GM12892 (cell line): ENCODE results near the gene HSPB6.

Experiments
- POLR2A ChIP-seq: IDR thresholded peaks from 2 replicates; pipeline ENCODE4 v1.6.1; 2011; ENCODE audit warnings: low read depth, low read length, control low read depth
- TAF1 ChIP-seq: IDR thresholded peaks from 2 replicates; pipeline ENCODE4 v1.6.1; 2011; ENCODE audit warnings: low read depth, mild to moderate bottlenecking, control low read depth, low read length, borderline replicate concordance

DNA sequence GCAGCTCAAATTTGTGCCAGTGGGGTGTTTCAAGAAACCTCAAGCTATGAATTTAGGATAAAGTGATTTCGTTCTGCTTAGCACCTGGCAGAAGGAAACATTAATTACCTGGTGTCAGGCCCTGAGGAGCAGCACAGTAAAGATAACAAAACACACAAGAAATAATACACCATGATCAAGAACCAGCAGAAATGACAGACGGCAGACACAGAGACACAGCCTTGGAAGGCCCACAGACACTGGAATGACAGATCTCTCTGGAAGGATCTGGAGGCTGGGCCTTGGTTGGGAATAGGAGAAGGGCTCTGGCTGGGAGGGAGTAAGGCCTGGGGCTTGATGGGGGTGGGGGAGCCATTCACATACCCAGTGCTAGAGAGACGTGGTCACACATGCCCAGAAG is 45.0 kb upstream of the HSPB6 start:
- TF ChIP-seq TAF1 (no peak), POLR2A (no peak)
